ENCODE results near the gene CHD5.

- TF ChIP-seq SMC3 (conservative IDR thresholded peaks at IDR 0.05; ENCODE audit: poor library complexity) (no peak), CTCF (IDR thresholded peaks at IDR 0.05; ENCODE audit: poor library complexity, severe bottlenecking) (no peak), RAD21 (conservative IDR thresholded peaks at IDR 0.05) (no peak), REST (IDR thresholded peaks at IDR 0.05; ENCODE audit: borderline replicate concordance) (no peak)
These were observed 27.9 kb downstream of the CHD5 start for GRCh38 chr1:6152181-6152580.

Measured in neural cell (in vitro differentiated cells).